ENCODE results near the gene ERO1A.

DNA sequence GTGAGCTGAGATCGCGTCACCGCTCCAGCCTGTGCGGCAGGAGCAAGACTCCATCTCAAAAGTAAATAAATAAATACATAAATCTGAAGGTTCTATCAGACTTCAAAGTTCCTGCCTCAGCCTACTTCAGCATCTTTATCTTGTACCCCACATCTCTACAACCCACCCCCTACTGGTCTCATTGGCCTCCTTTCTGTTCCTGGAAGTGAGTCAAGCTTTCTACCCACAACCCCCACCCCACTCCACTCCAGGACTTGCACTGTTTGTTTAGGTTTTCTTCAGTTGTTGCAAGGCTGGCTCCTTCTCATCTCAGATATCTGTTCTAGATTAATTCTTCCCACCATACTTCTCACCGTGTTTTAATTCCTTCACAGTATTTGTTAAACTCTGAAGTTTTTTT, 10.9 kb upstream of the ERO1A start:
- TF ChIP-seq, protein P1, sequence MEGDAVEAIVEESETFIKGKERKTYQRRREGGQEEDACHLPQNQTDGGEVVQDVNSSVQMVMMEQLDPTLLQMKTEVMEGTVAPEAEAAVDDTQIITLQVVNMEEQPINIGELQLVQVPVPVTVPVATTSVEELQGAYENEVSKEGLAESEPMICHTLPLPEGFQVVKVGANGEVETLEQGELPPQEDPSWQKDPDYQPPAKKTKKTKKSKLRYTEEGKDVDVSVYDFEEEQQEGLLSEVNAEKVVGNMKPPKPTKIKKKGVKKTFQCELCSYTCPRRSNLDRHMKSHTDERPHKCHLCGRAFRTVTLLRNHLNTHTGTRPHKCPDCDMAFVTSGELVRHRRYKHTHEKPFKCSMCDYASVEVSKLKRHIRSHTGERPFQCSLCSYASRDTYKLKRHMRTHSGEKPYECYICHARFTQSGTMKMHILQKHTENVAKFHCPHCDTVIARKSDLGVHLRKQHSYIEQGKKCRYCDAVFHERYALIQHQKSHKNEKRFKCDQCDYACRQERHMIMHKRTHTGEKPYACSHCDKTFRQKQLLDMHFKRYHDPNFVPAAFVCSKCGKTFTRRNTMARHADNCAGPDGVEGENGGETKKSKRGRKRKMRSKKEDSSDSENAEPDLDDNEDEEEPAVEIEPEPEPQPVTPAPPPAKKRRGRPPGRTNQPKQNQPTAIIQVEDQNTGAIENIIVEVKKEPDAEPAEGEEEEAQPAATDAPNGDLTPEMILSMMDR (conservative IDR thresholded peaks at IDR 0.05 in 1 of 2, IDR thresholded peaks at IDR 0.05 in 1 of 2; ENCODE audit: low read depth in 1 of 2, low read length in 2 of 2) = no peak
- no peak for TF ChIP-seq EZH2 (IDR thresholded peaks at IDR 0.05; ENCODE audit: low read length, missing control alignments)
